ENCODE results near the gene MVD.

Gene MVD

GRCh38 chr16:88606148-88606757 is 56.6 kb downstream of the MVD start:
- Histone ChIP-seq H3K36me3 (ENCODE audit: control insufficient read depth, insufficient read depth, low read length) (no peaks in the 10 kb centered on the region), H3K4me3 (ENCODE audit: low read depth, low read length) (no peak overlapping the region), H3K9ac (no peak overlapping the region), H3K27me3 (ENCODE audit: control insufficient read depth, insufficient read depth, low read length) (no peaks in the 10 kb centered on the region), H3K9me3 (ENCODE audit: control insufficient read depth, low read length) (no peaks in the 10 kb centered on the region), H3K4me1 (no peaks in the 10 kb centered on the region), H2AFZ (no peak overlapping the region), H3K79me2 (peaks cover 41% of the 10 kb centered on the region), H3K4me2 (ENCODE audit: low read length) (no peak overlapping the region), H3K27ac (no peak overlapping the region)
- no peak for TF ChIP-seq CTCF (IDR thresholded peaks at IDR 0.05)

GRCh38 chr16:88605186-88606147 is 57.4 kb downstream of the MVD start:
- Histone ChIP-seq H3K79me2 (peaks cover 41% of the 10 kb centered on the region), H3K36me3 (ENCODE audit: control insufficient read depth, insufficient read depth, low read length) (no peaks in the 10 kb centered on the region), H3K27ac (no peak overlapping the region), H2AFZ (no peak overlapping the region), H3K4me2 (ENCODE audit: low read length) (no peak overlapping the region), H3K4me1 (no peaks in the 10 kb centered on the region), H3K9me3 (ENCODE audit: control insufficient read depth, low read length) (no peaks in the 10 kb centered on the region), H3K4me3 (ENCODE audit: low read depth, low read length) (no peak overlapping the region), H3K9ac (no peak overlapping the region), H3K27me3 (ENCODE audit: control insufficient read depth, insufficient read depth, low read length) (no peaks in the 10 kb centered on the region)
- TF ChIP-seq CTCF (IDR thresholded peaks at IDR 0.05), result no peak

- no peaks in the 10 kb centered on the region for H3K9me3 ChIP-seq (ENCODE audit: control insufficient read depth, low read length)
- H3K4me1 ChIP-seq, result no peaks in the 10 kb centered on the region
- no peak for TF ChIP-seq CTCF (IDR thresholded peaks at IDR 0.05)
- no peak overlapping the region for H3K27ac ChIP-seq
- H3K36me3 ChIP-seq (ENCODE audit: control insufficient read depth, insufficient read depth, low read length), result no peaks in the 10 kb centered on the region
- no peak overlapping the region for H2AFZ ChIP-seq
- H3K4me3 ChIP-seq (ENCODE audit: low read depth, low read length), result no peak overlapping the region
- no peak overlapping the region for H3K4me2 ChIP-seq (ENCODE audit: low read length)
- no peak overlapping the region for H3K9ac ChIP-seq
- no peaks in the 10 kb centered on the region for H3K27me3 ChIP-seq (ENCODE audit: control insufficient read depth, insufficient read depth, low read length)
- peaks cover 45% of the 10 kb centered on the region for H3K79me2 ChIP-seq
Observed at GRCh38 chr16:88602091-88602490, 60.8 kb downstream of the MVD start.
